Progenitor cell of endocrine pancreas (in vitro differentiated cells): ENCODE measurements around the gene TTL. TPM values are rescaled to one million over a fixed set of nuclear protein-coding genes. Genes with fewer than 3 reads are reported as not detected.

Experiments used
- DNase-seq: peaks from one replicate; pipeline ENCODE4 v3.0.0; 2021; ENCODE audit warnings: low spot score; ENCODE audit not compliant: unreplicated experiment
- H3K27ac Mint-ChIP-seq: 2 replicates; pipeline ENCODE4 v1.8.0; 2021; ENCODE audit warnings: mild to moderate bottlenecking, moderate library complexity, mixed read lengths
- H3K27me3 Mint-ChIP-seq: 2 replicates; pipeline ENCODE4 v1.8.0; 2021; ENCODE audit warnings: mixed read lengths
- H3K36me3 Mint-ChIP-seq: 2 replicates; pipeline ENCODE4 v1.8.0; 2022; ENCODE audit warnings: mixed read lengths; ENCODE audit not compliant: insufficient read depth
- H3K4me1 Mint-ChIP-seq: 2 replicates; pipeline ENCODE4 v1.8.0; 2021; ENCODE audit warnings: low read depth, mixed read lengths
- H3K4me3 Mint-ChIP-seq: 2 replicates; pipeline ENCODE4 v1.8.0; 2021; ENCODE audit warnings: low read depth, mild to moderate bottlenecking, moderate library complexity, mixed read lengths
- H3K9me3 Mint-ChIP-seq: 2 replicates; pipeline ENCODE4 v1.8.0; 2021; ENCODE audit warnings: low read depth, mixed read lengths
- CTCF ChIP-seq: fragments of 200-600 bp; sonication (generic); IDR thresholded peaks from one replicate; pipeline ENCODE4 v1.5.0; 2021; ENCODE audit warnings: antibody characterized with exemption, mild to moderate bottlenecking; ENCODE audit not compliant: unreplicated experiment
- total RNA-seq: library from RNA; stranded (reverse); gene quantifications from 2 replicates; pipeline ENCODE4 v1.2.1, GENCODE V29; 2021

Gene TTL
- total RNA-seq, 1 donor from 2014 or later = 35.9 TPM

GRCh38 chr2:112462178-112462577, 19.8 kb upstream of the TTL start:
- H3K4me1 Mint-ChIP-seq = no peaks in the 10 kb centered on the region
- no peak for TF ChIP-seq CTCF
- peaks cover under 1% of the 10 kb centered on the region for H3K9me3 Mint-ChIP-seq
- no peak overlapping the region for H3K27ac Mint-ChIP-seq
- no peak for DNase-seq
- peaks cover 9% of the 10 kb centered on the region for H3K27me3 Mint-ChIP-seq
- no peak overlapping the region for H3K4me3 Mint-ChIP-seq
- no peaks in the 10 kb centered on the region for H3K36me3 Mint-ChIP-seq

- H3K4me1 Mint-ChIP-seq = no peaks in the 10 kb centered on the region
- H3K4me3 Mint-ChIP-seq = no peak overlapping the region
- TF ChIP-seq CTCF = no peak
- H3K36me3 Mint-ChIP-seq = no peaks in the 10 kb centered on the region
- DNase-seq = no peak
- peaks cover 3% of the 10 kb centered on the region for H3K9me3 Mint-ChIP-seq
- H3K27ac Mint-ChIP-seq = no peak overlapping the region
- peaks cover 9% of the 10 kb centered on the region for H3K27me3 Mint-ChIP-seq
These were observed 18.7 kb upstream of the TTL start for GRCh38 chr2:112463256-112463655.

- H3K36me3 Mint-ChIP-seq = no peaks in the 10 kb centered on the region
- no peak overlapping the region for H3K4me3 Mint-ChIP-seq
- H3K27me3 Mint-ChIP-seq = peaks cover 9% of the 10 kb centered on the region
- no peak overlapping the region for H3K27ac Mint-ChIP-seq
- DNase-seq = no peak
- TF ChIP-seq CTCF = peak; percentile 13
- peaks cover 12% of the 10 kb centered on the region for H3K9me3 Mint-ChIP-seq
- no peaks in the 10 kb centered on the region for H3K4me1 Mint-ChIP-seq
These were observed 16.6 kb upstream of the TTL start for GRCh38 chr2:112465382-112465781.

GRCh38 chr2:112472547-112473263, 9.3 kb upstream of the TTL start:
- Mint-ChIP-seq H3K27me3 (peaks cover 4% of the 10 kb centered on the region), H3K27ac (no peak overlapping the region)

GRCh38 chr2:112474844-112475486, 7.0 kb upstream of the TTL start:
- no peak overlapping the region for H3K27ac Mint-ChIP-seq
- H3K27me3 Mint-ChIP-seq = no peaks in the 10 kb centered on the region
- H3K36me3 Mint-ChIP-seq = no peaks in the 10 kb centered on the region
- no peak overlapping the region for H3K4me3 Mint-ChIP-seq
- no peaks in the 10 kb centered on the region for H3K4me1 Mint-ChIP-seq
- no peak for DNase-seq
- TF ChIP-seq CTCF = no peak
- no peaks in the 10 kb centered on the region for H3K9me3 Mint-ChIP-seq

More at GRCh38 chr2:112472547-112473263, 9.3 kb upstream of the TTL start:
- DNase-seq = no peak
- no peaks in the 10 kb centered on the region for H3K36me3 Mint-ChIP-seq
- no peak for TF ChIP-seq CTCF
- no peaks in the 10 kb centered on the region for H3K4me1 Mint-ChIP-seq
- peaks cover 9% of the 10 kb centered on the region for H3K9me3 Mint-ChIP-seq
- H3K4me3 Mint-ChIP-seq = no peak overlapping the region
